ENCODE results near the gene APOM.

GRCh38 chr6:31636698-31637596 lies 18.7 kb upstream of the APOM start:
- no peak for TF ChIP-seq CTCF (IDR thresholded peaks at IDR 0.05; ENCODE audit: low read depth, low read length, poor library complexity, severe bottlenecking)
- no peak for TF ChIP-seq EZH2phosphoT487 (IDR thresholded peaks at IDR 0.05; ENCODE audit: borderline replicate concordance, low read length)

All from DOHH2 (cell line).